Skeletal muscle tissue (tissue), 4 donors: ENCODE measurements around the gene DHRS4L2. TPM values are rescaled to one million over a fixed set of nuclear protein-coding genes. Genes with fewer than 3 reads are reported as not detected.
A peak's percentile ranks its signal among the peaks of the same experiment; 100 is the strongest.
"Not testable (repeated sequence)": the region's sequence is repeated elsewhere in the genome, so short reads cannot be mapped to it uniquely, and the experiment has no call there.

Source experiments
- H3K27ac ChIP-seq: one replicate; pipeline ENCODE4 v1.7.0; 2013; ENCODE audit warnings: mild to moderate bottlenecking, low read depth, low read length, inconsistent platforms
- H3K27me3 ChIP-seq, 3 donors: one replicate each; pipeline ENCODE4 v1.7.0; 2013; ENCODE audit warnings: low read length in 3 of 3; ENCODE audit not compliant: control insufficient read depth in 3 of 3, insufficient read depth in 3 of 3
- H3K36me3 ChIP-seq, 3 donors: one replicate each; pipeline ENCODE4 v1.7.0; 2013; ENCODE audit warnings: low read length in 3 of 3; ENCODE audit not compliant: control insufficient read depth in 3 of 3, insufficient read depth in 3 of 3
- H3K4me1 ChIP-seq, 3 donors: one replicate each; pipeline ENCODE4 v1.7.0; 2013; ENCODE audit warnings: low read length in 3 of 3, mild to moderate bottlenecking in 3 of 3; ENCODE audit not compliant: control insufficient read depth in 3 of 3, insufficient read depth in 3 of 3
- H3K4me3 ChIP-seq, 3 donors: one replicate each; pipeline ENCODE4 v1.7.0; 2013; ENCODE audit warnings: low read length in 3 of 3
- H3K9ac ChIP-seq, 3 donors: one replicate each; pipeline ENCODE4 v1.7.0; 2013; ENCODE audit warnings: low read length in 3 of 3, mild to moderate bottlenecking in 3 of 3, moderate library complexity in 2 of 3, low read depth in 1 of 3
- H3K9me3 ChIP-seq, 3 donors: one replicate each; pipeline ENCODE4 v1.7.0; 2013; ENCODE audit warnings: low read length in 3 of 3; ENCODE audit not compliant: control insufficient read depth in 3 of 3
- total RNA-seq: library from RNA; depleted of rRNA; stranded (reverse); fragments of >200 nt; gene quantifications from one replicate; pipeline ENCODE4 v1.2.3, GENCODE V29; 2014
- donor health status: Osteomylitis.

DHRS4L2 gene
- total RNA-seq, 1 donor from 2014 or later: 8.9 TPM

DNA sequence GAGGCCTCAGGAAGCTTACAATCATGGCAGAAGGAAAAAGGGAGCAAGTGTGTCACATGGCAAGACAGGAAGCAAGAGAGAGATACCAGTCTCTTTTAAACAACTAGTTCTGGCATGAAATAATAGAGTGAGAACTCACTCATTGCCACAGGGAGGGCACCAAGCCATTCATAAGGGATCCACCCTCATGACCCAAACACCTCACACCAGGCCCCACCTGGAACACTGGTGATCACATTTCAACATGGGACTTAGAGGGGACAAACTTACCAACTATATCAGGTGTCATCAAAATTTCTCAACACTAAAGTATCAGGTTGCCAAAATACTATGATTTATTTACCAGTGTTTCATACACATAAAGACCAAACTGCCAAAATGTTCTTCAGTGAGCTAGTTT lies 7.3 kb downstream of the DHRS4L2 start:
- H3K36me3 ChIP-seq, H3K27me3 ChIP-seq, H3K4me1 ChIP-seq, H3K4me3 ChIP-seq, H3K27ac ChIP-seq, H3K9ac ChIP-seq, H3K9me3 ChIP-seq: not testable (repeated sequence)

DNA sequence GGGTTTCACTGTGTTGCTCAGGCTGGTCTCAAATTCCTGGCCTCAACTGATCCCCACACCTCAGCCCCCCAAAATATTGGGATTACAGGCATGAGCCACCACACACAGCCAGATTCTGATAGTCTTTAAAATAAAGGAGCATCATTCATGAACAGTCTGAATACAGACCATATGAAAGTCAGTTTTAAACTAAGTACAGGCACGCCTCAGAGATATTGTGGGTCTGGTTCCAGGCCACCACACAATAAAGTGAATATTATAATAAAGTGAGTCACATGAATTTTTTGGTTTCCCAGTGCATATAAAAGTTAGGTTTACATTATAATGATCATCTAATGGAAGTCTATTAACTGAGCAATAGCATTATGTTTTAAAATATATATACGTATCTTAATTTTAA lies 8.1 kb downstream of the DHRS4L2 start:
- H3K27me3 ChIP-seq, H3K9ac ChIP-seq, H3K9me3 ChIP-seq, H3K4me3 ChIP-seq, H3K4me1 ChIP-seq, H3K27ac ChIP-seq, H3K36me3 ChIP-seq: not testable (repeated sequence)

DNA sequence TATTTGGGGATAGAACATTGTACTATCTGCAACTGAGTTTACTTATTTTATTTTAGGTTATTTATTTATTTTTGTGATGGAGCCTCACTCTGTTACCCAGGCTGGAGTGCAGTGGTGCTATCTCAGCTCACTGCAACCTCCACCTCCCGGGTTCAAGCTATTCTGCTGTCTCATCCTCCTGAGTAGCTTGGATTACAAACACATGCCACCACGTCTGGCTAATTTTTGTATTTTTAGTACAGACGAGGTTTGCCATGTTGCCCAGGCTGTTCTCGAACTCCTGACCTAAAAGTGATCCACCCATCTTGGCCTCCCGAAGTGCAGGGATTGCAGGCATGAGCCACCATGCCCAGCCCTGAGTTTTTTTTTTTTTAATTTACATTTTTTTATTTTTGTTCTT lies 10.9 kb downstream of the DHRS4L2 start:
- H3K4me1 ChIP-seq, H3K9ac ChIP-seq, H3K36me3 ChIP-seq, H3K4me3 ChIP-seq, H3K27ac ChIP-seq, H3K27me3 ChIP-seq, H3K9me3 ChIP-seq: not testable (repeated sequence)

DNA sequence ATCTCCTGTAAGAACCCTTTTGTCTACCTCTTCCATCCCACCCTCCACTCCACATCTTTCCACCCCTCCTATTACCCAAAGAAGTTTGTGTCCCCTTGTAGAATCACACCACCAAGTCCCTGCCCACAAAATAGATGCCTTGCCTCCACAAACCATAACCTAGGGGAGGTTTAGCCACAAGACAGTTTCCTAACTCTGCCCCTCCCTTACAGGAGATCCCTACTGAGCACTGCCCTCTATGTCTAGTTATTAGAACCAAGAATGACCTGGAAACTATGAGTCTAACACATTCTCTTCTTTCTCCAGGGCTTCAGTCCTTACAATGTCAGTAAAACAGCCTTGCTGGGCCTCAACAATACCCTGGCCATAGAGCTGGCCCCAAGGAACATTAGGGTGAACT lies 12.3 kb downstream of the DHRS4L2 start:
- not testable (repeated sequence) for H3K4me1 ChIP-seq, H3K4me3 ChIP-seq, H3K9me3 ChIP-seq, H3K9ac ChIP-seq, H3K36me3 ChIP-seq, H3K27ac ChIP-seq, H3K27me3 ChIP-seq

DNA sequence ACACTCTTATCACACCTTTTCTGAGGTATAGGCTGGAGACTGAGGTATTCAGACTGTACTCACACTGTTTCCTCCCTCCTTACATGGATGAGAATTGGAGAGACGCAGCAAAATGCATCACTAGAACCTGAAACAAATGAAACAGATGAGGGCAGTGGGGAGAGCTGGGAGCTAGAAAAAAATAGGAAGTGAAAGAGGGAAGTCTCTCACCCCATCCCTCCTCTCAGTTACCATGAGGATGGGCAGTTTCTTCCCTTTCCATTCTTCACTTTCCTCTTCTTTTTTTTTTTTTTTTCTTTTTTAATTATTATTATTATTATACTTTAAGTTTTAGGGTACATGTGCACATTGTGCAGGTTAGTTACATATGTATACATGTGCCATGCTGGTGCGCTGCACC lies 12.9 kb downstream of the DHRS4L2 start:
- not testable (repeated sequence) for H3K36me3 ChIP-seq, H3K4me3 ChIP-seq, H3K27me3 ChIP-seq, H3K27ac ChIP-seq, H3K9ac ChIP-seq, H3K9me3 ChIP-seq, H3K4me1 ChIP-seq

DNA sequence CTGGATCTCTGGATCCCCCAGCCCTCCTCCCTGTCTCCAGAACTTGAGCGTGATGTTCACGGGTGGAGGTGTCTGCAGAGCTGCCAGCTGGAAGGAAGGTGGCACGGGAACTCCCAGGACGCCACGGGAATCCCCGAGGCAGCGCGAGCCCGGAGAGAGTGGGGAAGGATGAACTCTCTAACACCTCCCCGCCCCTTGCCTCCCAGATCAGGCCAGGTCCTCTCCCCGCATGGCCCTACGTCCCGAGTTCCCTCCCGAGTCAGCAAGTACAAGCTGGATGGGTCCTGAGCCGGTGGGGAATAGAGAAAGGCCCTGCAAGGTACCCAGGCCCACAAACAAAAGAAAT lies 17.7 kb downstream of the DHRS4L2 start:
- H3K27ac ChIP-seq, H3K9ac ChIP-seq: not testable (repeated sequence)

DNA sequence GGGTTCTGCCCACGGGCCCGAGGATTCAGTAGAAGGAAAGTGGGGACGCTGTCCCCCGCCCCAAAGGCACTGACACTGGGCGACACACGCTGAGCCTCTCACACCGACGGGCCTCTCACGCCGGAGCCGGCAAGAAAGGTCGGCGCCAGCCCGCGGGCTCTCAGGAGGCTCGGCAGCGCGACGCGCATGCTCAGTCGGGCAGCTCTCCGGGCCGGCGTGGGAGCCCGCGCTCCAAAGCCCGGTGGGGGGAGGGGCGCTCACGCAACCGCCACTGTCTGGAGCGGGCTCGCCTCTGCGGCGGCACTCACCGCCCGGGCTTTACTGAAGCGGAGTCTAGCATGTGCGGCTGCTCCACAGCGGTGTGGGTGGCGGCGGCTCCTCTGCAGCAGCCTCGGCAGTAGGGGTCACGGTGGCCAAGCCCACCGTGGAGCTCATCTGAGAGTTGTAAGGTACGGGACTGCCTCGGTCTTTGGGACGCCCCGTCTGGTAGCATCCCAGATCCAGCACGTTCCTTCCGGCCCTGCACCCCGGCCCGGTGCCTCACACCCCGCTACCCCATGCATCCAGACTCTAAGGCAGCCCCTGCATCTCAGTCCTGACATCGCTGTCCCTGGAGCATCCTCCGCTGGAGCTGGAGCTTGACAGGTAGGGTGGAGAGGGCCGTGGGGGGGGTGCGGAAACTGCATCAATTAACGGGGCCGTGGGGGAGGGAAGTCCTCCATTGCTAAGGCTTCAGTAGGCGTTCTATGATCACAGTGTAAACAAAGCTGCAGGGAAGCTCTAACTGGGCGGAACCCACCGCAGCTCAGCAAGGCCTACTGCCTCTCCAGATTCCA lies 18.3 kb downstream of the DHRS4L2 start:
- H3K36me3 ChIP-seq, H3K27me3 ChIP-seq, H3K4me1 ChIP-seq, H3K9me3 ChIP-seq, H3K27ac ChIP-seq: not testable (repeated sequence)
- peak overlapping the region in 2 of 3 donors; percentile 29 to 46 for H3K4me3 ChIP-seq
- H3K9ac ChIP-seq: peak overlapping the region in 1 of 3 donors; percentile 66

More for the DNA sequence above, 17.7 kb downstream of the DHRS4L2 start:
- H3K27me3 ChIP-seq, H3K9me3 ChIP-seq, H3K36me3 ChIP-seq, H3K4me1 ChIP-seq: not testable (repeated sequence)
- H3K4me3 ChIP-seq: peak overlapping the region in 1 of 3 donors; percentile 46

DNA sequence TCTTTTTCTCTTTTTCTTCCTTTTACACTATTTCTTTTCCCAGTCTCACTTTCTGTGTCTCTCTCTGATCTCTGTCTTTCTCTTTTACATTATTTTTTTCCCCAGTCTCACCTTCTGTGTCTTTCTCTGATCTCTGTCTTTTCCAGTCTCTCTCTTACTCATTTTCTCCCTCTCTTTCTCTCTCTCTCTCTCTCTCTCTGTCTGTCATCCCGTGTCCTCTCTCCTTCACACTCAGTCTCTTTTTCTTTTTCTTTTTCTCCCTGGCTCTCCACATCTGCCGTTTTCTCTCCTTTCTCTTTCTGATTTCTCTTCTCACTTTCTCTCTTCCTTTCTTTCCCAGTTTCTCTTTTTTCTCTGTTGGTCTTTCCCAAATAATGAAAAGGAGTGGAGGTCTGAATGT lies 22.3 kb downstream of the DHRS4L2 start:
- H3K27ac ChIP-seq: no peak overlapping the region
- H3K36me3 ChIP-seq: no peaks in the 10 kb centered on the region
- no peaks in the 10 kb centered on the region for H3K9me3 ChIP-seq
- H3K4me1 ChIP-seq: peaks cover 0 to 5% (median 0%) of the 10 kb centered on the region in 3 donors
- H3K9ac ChIP-seq: no peak overlapping the region
- H3K27me3 ChIP-seq: no peaks in the 10 kb centered on the region
- H3K4me3 ChIP-seq: no peak overlapping the region

DNA sequence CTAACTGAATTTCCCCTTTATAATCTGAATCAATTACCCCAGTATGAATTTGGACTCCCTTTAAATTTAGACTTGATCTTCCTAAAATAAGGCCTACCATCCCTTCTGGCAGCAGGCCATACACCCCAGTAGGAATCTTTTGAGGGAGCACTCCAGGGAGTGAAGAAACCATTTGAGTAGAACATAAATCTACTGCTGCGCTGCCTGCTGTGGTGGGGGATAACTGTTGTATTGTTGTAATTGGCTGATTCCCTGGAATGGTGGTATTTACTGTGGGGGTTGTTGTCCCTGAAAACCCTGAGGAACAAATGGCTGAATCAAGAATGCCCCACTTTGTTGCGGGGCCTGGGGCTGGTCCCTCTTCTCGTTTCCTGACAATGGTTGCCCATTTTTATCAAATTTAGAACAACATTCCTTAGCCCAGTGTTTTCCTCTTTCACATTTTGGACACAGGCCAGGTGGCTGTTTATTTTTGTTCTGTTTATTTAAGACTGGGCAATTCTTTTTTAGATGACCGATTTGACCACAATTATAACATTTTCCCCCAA lies 24.1 kb downstream of the DHRS4L2 start:
- H3K27ac ChIP-seq, H3K27me3 ChIP-seq, H3K9ac ChIP-seq, H3K4me1 ChIP-seq, H3K9me3 ChIP-seq, H3K4me3 ChIP-seq, H3K36me3 ChIP-seq: not testable (repeated sequence)

DNA sequence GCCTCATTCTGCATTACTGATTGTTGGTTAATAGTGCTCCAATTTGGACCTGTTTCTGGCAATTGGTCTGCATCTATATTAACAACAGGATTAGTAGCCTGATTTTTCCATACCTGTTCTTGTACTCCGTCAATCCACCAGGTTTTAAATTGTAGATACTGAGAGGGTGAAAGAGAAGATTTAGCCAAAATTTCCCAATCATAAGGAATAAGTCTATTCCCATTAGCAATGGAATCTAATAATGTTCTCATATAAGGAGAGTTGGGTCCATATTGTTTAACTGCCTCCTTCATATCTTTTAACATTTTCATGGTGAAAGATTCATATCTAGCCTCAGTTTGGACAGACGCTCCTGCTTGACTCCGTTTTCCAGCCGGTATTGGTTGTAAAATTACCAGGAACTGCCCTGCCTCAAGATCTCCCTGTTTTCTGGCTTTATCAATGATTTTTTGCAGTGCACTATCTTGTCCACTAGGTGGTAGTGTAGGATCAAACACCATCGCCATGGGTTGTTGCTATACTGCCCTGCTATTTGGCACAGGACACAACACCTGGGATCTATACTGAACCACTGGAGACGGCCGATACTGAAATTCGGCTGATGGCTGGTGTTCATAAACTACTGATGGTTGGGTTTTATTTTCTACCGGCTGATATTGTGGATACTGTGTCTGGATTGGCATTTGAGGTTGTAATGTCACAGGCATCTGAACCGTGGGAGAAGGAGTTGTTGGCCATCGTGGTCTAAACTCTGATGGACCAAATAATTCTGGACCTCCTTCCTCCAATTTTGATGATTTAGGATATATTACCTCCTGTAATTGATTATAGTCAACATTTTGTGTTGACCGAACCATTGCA lies 25.2 kb downstream of the DHRS4L2 start:
- no peaks in the 10 kb centered on the region for H3K36me3 ChIP-seq
- H3K27me3 ChIP-seq: no peaks in the 10 kb centered on the region
- no peaks in the 10 kb centered on the region for H3K9me3 ChIP-seq
- peaks cover 0 to 5% (median 0%) of the 10 kb centered on the region in 3 donors for H3K4me1 ChIP-seq
- H3K27ac ChIP-seq: no peak overlapping the region
- H3K4me3 ChIP-seq: no peak overlapping the region
- no peak overlapping the region for H3K9ac ChIP-seq
